A549 (cell line): ENCODE measurements around the gene GALC. TPM values are rescaled to one million over a fixed set of nuclear protein-coding genes. Genes with fewer than 3 reads are reported as not detected.

Experiments
- ATAC-seq, 2 experiments: fragments of 200-7000 bp in 1 of 2; fragments of >200 bp in 1 of 2; cut with Nextera tagmentation in 1 of 2; cut with Tn5 transposase in 1 of 2; 3 replicates each; pipeline versions ENCODE4 v1.8.0 to v1.9.1; 2018 to 2020; ENCODE audit warnings: mild to moderate bottlenecking in 1 of 2, moderate library complexity in 1 of 2
- CTCF ChIA-PET: fragments of 300-600 bp; sonication (Branson Sonifier 250); formaldehyde crosslinking; extraction: SDS; loops from one replicate; lab custom pipeline; 2021; ENCODE audit warnings: antibody characterized with exemption, inconsistent platforms; lab: Yijun Ruan, JAX
- POLR2A ChIA-PET: fragments of 350-600 bp; formaldehyde crosslinking; extraction: SDS; loops from one replicate; lab custom pipeline; 2021; ENCODE audit warnings: antibody characterized with exemption, inconsistent platforms; lab: Yijun Ruan, JAX
- DNase-seq, 2 experiments: peaks; one replicate each; pipeline versions ENCODE4 v3.0.0 to v3.0.0-alpha.2; 2011 to 2016; ENCODE audit warnings: low read depth in 1 of 2, low spot score in 1 of 2
- FAIRE-seq: peaks from 2 replicates; lab custom pipeline; 2011; peaks lifted over from hg19 to GRCh38; lab: Jason Lieb, UNC
- H3K27ac ChIP-seq, 2 experiments: fragments of >200 bp; sonication (Bioruptor Twin); formaldehyde crosslinking; 3 replicates each; pipeline ENCODE4 v1.5.1; 2016 to 2017
- H3K4me1 ChIP-seq: fragments of >200 bp; sonication (Bioruptor Twin); formaldehyde crosslinking; 3 replicates; pipeline ENCODE4 v1.6.1; 2016
- H3K4me2 ChIP-seq: fragments of >200 bp; sonication (Bioruptor Twin); formaldehyde crosslinking; 3 replicates; pipeline ENCODE4 v1.6.1; 2016
- H3K4me3 ChIP-seq: fragments of >200 bp; sonication (Bioruptor Twin); formaldehyde crosslinking; 3 replicates; pipeline ENCODE4 v1.5.1; 2016
- H3K9me3 ChIP-seq: fragments of >200 bp; sonication (Bioruptor Twin); formaldehyde crosslinking; 3 replicates; pipeline ENCODE4 v1.6.1; 2016
- CEBPB ChIP-seq, 2 experiments: fragments of >200 bp in 1 of 2; sonication (Bioruptor Twin) in 1 of 2; formaldehyde crosslinking in 1 of 2; IDR thresholded peaks; 2 replicates each; pipeline ENCODE4 v1.6.1; 2012 to 2016
- EHF ChIP-seq: fragments of 250-450 bp; sonication (Bioruptor Pico); IDR thresholded peaks from 2 replicates; pipeline ENCODE4 v1.5.0; 2020; ENCODE audit warnings: mild to moderate bottlenecking
- EP300 ChIP-seq, 2 experiments: fragments of >200 bp; sonication (Bioruptor Twin); formaldehyde crosslinking; IDR thresholded peaks; 2 replicates in 1 of 2; 3 replicates in 1 of 2; pipeline ENCODE4 v1.6.1; 2016 to 2017
- ESRRA ChIP-seq: fragments of 150-350 bp; IDR thresholded peaks from 2 replicates; pipeline ENCODE4 v1.6.1; 2014; ENCODE audit warnings: mild to moderate bottlenecking, low read length, borderline replicate concordance
- FOSB ChIP-seq: fragments of 250-450 bp; sonication (Bioruptor Pico); IDR thresholded peaks from 2 replicates; pipeline ENCODE4 v1.5.0; 2020; ENCODE audit warnings: mild to moderate bottlenecking, moderate library complexity
- FOXS1 ChIP-seq: fragments of 250-450 bp; sonication (Bioruptor Pico); IDR thresholded peaks from 2 replicates; pipeline ENCODE4 v1.5.0; 2020; ENCODE audit warnings: mild to moderate bottlenecking, moderate library complexity
- GATA3 ChIP-seq: IDR thresholded peaks from 2 replicates; pipeline ENCODE4 v1.6.1; 2012; ENCODE audit warnings: borderline replicate concordance
- JUN ChIP-seq, 2 experiments: fragments of >200 bp; sonication (Bioruptor Twin); formaldehyde crosslinking; IDR thresholded peaks; 2 replicates in 1 of 2; 3 replicates in 1 of 2; pipeline ENCODE4 v1.6.1; 2016 to 2017
- KDM1A ChIP-seq: fragments of 200-600 bp; sonication (generic); IDR thresholded peaks from 2 replicates; pipeline ENCODE4 v1.6.1; 2016; ENCODE audit warnings: low read depth, mild to moderate bottlenecking
- KDM5A ChIP-seq: fragments of 200-600 bp; sonication (generic); IDR thresholded peaks from 2 replicates; pipeline ENCODE4 v1.6.1; 2016; ENCODE audit warnings: antibody characterized with exemption, mild to moderate bottlenecking
- MAFK ChIP-seq: fragments of 450-650 bp; IDR thresholded peaks from 2 replicates; pipeline ENCODE4 v1.6.1; 2014; ENCODE audit not compliant: partially characterized antibody
- MAZ ChIP-seq: fragments of 150-350 bp; IDR thresholded peaks from 2 replicates; pipeline ENCODE4 v1.6.1; 2014; ENCODE audit warnings: antibody characterized with exemption, low read depth, low read length, borderline replicate concordance
- NR3C1 ChIP-seq: fragments of >200 bp; sonication (Bioruptor Twin); formaldehyde crosslinking; IDR thresholded peaks from 3 replicates; pipeline ENCODE4 v1.6.1; 2017
- PHF8 ChIP-seq: fragments of 200-600 bp; sonication (generic); IDR thresholded peaks from 2 replicates; pipeline ENCODE4 v1.6.1; 2016; ENCODE audit warnings: low read depth, mild to moderate bottlenecking, antibody characterized with exemption, moderate library complexity, borderline replicate concordance
- POLR2AphosphoS2 ChIP-seq: conservative IDR thresholded peaks from 2 replicates; pipeline ENCODE4 v1.6.1; 2012; ENCODE audit warnings: low read length, improper control_type of control experiment, inconsistent platforms
- RAD21 ChIP-seq, 2 experiments: fragments of >200 bp in 1 of 2; sonication (Bioruptor Twin) in 1 of 2; formaldehyde crosslinking in 1 of 2; IDR thresholded peaks in 1 of 2; conservative IDR thresholded peaks in 1 of 2; 2 replicates in 1 of 2; 3 replicates in 1 of 2; pipeline ENCODE4 v1.6.1; 2012 to 2018; ENCODE audit warnings: inconsistent platforms in 1 of 2
- RARB ChIP-seq: fragments of 250-450 bp; sonication (Bioruptor Pico); IDR thresholded peaks from 2 replicates; pipeline ENCODE4 v1.8.0; 2021; ENCODE audit warnings: mild to moderate bottlenecking, moderate library complexity
- RFX5 ChIP-seq: fragments of 450-650 bp; IDR thresholded peaks from 2 replicates; pipeline ENCODE4 v1.7.1; 2014; ENCODE audit warnings: antibody characterized with exemption, mild to moderate bottlenecking, moderate library complexity
- RNF2 ChIP-seq: fragments of 200-600 bp; sonication (generic); IDR thresholded peaks from 2 replicates; pipeline ENCODE4 v1.6.1; 2016; ENCODE audit warnings: low read depth, mild to moderate bottlenecking, antibody characterized with exemption, moderate library complexity, borderline replicate concordance
- SREBF2 ChIP-seq: fragments of 450-650 bp; IDR thresholded peaks from 2 replicates; pipeline ENCODE4 v1.6.1; 2014; ENCODE audit warnings: mild to moderate bottlenecking, moderate library complexity
- TFCP2L1 ChIP-seq: fragments of 250-450 bp; sonication (Bioruptor Pico); IDR thresholded peaks from 2 replicates; pipeline ENCODE4 v1.5.0; 2021; ENCODE audit warnings: mild to moderate bottlenecking
- TP53 ChIP-seq: fragments of 250-450 bp; sonication (Bioruptor Pico); IDR thresholded peaks from 2 replicates; pipeline ENCODE4 v1.5.0; 2021; ENCODE audit warnings: mild to moderate bottlenecking, moderate library complexity
- WGBS: methylation state at CpG from one replicate; pipeline ENCODE4 v1.1.6; 2017; ENCODE audit errors: missing lambda C conversion rate; 5-methylcytosine and 5-hydroxymethylcytosine counted together
- polyA plus RNA-seq, 4 experiments: library from polyadenylated mRNA; depleted of rRNA in 3 of 4; stranded (reverse); fragments of >200 nt; fragmentation: RNase III in 1 of 4; extraction: RNeasy Plus Mini Kit Qiagen cat#74134 plus additional on column Dnase treatment in 1 of 4; gene quantifications; 2 replicates in 3 of 4; 3 replicates in 1 of 4; pipeline ENCODE4 v1.2.3, GENCODE V29; 2011 to 2017
- TF ChIP-seq, protein P1 (sequence below): fragments of 450-650 bp; IDR thresholded peaks from 2 replicates; pipeline ENCODE4 v1.6.1; 2014; ENCODE audit warnings: antibody characterized with exemption
- TF ChIP-seq, protein P2 (sequence below): fragments of >200 bp; sonication (Bioruptor Twin); formaldehyde crosslinking; IDR thresholded peaks from 3 replicates; pipeline ENCODE4 v1.6.1; 2016
- TF ChIP-seq, protein P3 (sequence below): fragments of >200 bp; sonication (Bioruptor Twin); formaldehyde crosslinking; IDR thresholded peaks from 2 replicates; pipeline ENCODE4 v1.6.1; 2016

Gene GALC
- polyA plus RNA-seq, 2 of the 4 experiments (the other 2 are of a cell fraction), result 15.5 to 38.3 TPM

DNA sequence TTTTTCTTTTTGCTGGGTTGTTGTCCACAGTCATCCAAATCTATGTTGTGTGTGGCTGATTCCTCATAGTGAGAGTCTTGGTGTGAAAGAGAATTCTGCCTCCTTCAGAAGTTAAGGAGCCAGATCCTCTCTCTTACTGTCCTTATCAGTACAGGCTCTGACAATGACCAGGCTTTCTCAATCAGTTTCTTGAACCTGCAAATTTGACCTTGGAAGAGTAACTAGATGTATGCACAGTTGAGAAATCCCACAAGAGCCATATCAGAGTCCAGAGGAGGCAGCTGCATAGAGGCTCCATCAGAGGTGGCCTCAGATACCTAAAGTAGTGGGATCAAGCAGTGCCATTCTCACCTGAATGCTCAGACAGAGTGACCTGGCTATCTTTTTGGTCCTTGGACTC lies 5.5 kb upstream of the GALC start:
- ChIA-PET POLR2A (no interaction called here), CTCF (no interaction called here)
- FAIRE-seq (no peak), ATAC-seq (no peak), DNase-seq (no peak)
- no peak overlapping the region for H3K4me3 ChIP-seq
- H3K27ac ChIP-seq, result no peak overlapping the region
- H3K4me2 ChIP-seq, result no peak overlapping the region
- H3K4me1 ChIP-seq, result 0 out of 3 replicates have a peak, but pooled peaks cover 2% of the 10 kb centered on the region
- no peaks in the 10 kb centered on the region for H3K9me3 ChIP-seq
- no peak for TF ChIP-seq GATA3
- TF ChIP-seq TP53 (CRISPR knock-in tag), result no peak
- TF ChIP-seq MAFK, result no peak
- TF ChIP-seq EP300 (IDR thresholded peaks at IDR 0.05), result no peak
- no peak for TF ChIP-seq SREBF2
- no peak for TF ChIP-seq KDM1A
- TF ChIP-seq RAD21 (conservative IDR thresholded peaks at IDR 0.05 in 1 of 2, IDR thresholded peaks at IDR 0.05 in 1 of 2), result no peak
- no peak for TF ChIP-seq TFCP2L1 (CRISPR knock-in tag)
- no peak for TF ChIP-seq POLR2AphosphoS2

DNA sequence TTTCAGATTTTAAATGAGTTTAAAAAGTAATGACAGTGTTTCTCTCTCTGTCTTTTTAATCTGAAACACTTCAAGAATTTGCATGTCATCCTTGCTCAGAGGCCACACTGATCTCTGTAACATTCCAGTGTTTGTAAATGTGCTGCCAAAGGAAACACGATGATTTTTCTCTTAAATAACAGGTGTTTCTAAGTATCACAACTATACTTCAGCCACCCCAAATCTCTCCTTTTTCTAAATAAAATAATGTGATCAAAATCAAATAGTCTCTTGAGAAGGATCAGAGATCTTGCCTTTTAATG lies 3.3 kb upstream of the GALC start:
- no peak overlapping the region for H3K4me2 ChIP-seq
- no peak for FAIRE-seq
- CTCF ChIA-PET, result interaction anchor here (1.8 kb wide), 1 partner anchor 18 kb away, joined by 14 read pairs; no protein-coding TSS in a partner anchor

DNA sequence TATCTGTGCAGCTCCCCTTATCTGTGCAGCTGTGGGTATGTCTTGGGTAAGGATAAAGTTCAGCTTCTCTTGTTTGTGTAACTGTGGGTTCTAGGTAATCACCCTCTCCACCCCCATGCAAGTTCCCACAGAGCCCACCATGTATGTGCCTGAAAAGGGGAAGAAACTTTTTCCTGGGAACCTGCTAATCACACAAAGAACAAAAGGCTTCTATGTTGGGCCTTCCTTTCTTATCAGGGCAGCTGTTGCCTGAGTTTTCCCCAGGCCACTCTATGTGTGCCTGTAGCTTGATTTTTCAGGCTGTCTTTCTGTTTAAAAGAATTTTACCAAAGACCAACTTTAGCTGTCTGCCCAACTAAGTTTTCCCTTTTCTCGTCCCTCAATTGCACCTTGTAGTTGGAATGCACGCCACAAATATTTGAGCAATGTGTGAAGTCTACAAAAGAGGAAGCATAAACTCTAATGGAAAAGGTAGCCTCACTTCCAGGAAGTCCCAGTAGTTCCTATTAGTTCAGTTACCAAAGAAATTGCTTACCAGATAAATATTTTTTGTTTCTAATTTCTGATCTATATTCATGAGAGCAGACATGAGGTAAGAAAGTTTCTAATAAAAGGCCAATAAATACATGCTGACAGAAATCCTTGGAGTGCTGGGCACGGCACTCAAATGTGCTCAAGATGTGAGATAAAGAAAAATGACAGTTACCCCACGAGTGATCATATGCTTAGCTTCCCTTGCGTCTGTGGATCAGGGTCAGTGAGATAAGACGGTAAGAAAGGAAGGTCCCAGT lies 2.7 kb upstream of the GALC start:
- TF ChIP-seq FOSB (no peak), RNF2 (no peak), RFX5 (no peak), RARB (CRISPR knock-in tag) (no peak), EHF (CRISPR knock-in tag) (no peak), EP300 (IDR thresholded peaks at IDR 0.05) (no peak), KDM5A (no peak)
- H3K4me1 ChIP-seq, result 0 out of 3 replicates have a peak, but pooled peaks cover 6% of the 10 kb centered on the region
- CTCF ChIA-PET, result interaction anchor here (1.8 kb wide), 1 partner anchor 18 kb away, joined by 14 read pairs; no protein-coding TSS in a partner anchor
- ATAC-seq, result no peak
- H3K9me3 ChIP-seq, result no peaks in the 10 kb centered on the region
- H3K4me3 ChIP-seq, result no peak overlapping the region
- FAIRE-seq, result no peak
- DNase-seq, result no peak
- H3K27ac ChIP-seq, result no peak overlapping the region
- H3K4me2 ChIP-seq, result no peak overlapping the region
- POLR2A ChIA-PET, result no interaction called here
- 71% methylated on average over 6 of the region's 6 CpGs for WGBS

More for the DNA sequence above, 3.3 kb upstream of the GALC start:
- 64% methylated on average over 1 of the region's 1 CpG for WGBS
- no peak overlapping the region for H3K27ac ChIP-seq
- no peak for ATAC-seq
- TF ChIP-seq NR3C1 (no peak), FOXS1 (CRISPR knock-in tag) (no peak), ESRRA (no peak), MAZ (no peak), PHF8 (no peak), CEBPB (IDR thresholded peaks at IDR 0.05) (no peak), JUN (IDR thresholded peaks at IDR 0.05) (no peak)
- TF ChIP-seq, protein P1, sequence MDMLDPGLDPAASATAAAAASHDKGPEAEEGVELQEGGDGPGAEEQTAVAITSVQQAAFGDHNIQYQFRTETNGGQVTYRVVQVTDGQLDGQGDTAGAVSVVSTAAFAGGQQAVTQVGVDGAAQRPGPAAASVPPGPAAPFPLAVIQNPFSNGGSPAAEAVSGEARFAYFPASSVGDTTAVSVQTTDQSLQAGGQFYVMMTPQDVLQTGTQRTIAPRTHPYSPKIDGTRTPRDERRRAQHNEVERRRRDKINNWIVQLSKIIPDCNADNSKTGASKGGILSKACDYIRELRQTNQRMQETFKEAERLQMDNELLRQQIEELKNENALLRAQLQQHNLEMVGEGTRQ, result no peak
- TF ChIP-seq, protein P2, sequence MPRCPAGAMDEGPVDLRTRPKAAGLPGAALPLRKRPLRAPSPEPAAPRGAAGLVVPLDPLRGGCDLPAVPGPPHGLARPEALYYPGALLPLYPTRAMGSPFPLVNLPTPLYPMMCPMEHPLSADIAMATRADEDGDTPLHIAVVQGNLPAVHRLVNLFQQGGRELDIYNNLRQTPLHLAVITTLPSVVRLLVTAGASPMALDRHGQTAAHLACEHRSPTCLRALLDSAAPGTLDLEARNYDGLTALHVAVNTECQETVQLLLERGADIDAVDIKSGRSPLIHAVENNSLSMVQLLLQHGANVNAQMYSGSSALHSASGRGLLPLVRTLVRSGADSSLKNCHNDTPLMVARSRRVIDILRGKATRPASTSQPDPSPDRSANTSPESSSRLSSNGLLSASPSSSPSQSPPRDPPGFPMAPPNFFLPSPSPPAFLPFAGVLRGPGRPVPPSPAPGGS, result no peak
- TF ChIP-seq, protein P3, sequence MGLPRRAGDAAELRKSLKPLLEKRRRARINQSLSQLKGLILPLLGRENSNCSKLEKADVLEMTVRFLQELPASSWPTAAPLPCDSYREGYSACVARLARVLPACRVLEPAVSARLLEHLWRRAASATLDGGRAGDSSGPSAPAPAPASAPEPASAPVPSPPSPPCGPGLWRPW, result no peak
- TF ChIP-seq, all 56 proteins: peak for 0
- H3K4me3 ChIP-seq, result no peak overlapping the region
- POLR2A ChIA-PET, result no interaction called here
- H3K9me3 ChIP-seq, result no peaks in the 10 kb centered on the region
- H3K4me1 ChIP-seq, result 0 out of 3 replicates have a peak, but pooled peaks cover 6% of the 10 kb centered on the region
- no peak for DNase-seq
